Transverse colon (tissue), 4 donors: ENCODE results near the gene KIF7. TPM values are rescaled to one million over a fixed set of nuclear protein-coding genes. Genes with fewer than 3 reads are reported as not detected.

Experiments
- DNase-seq: peaks from one replicate; pipeline ENCODE4 v3.0.0-alpha.2; 2019
- H3K27ac ChIP-seq, 4 donors: fragments of 200-600 bp; sonication (generic); 2 replicates each; pipeline ENCODE4 v1.5.1; 2016 to 2018; ENCODE audit warnings: inconsistent platforms in 4 of 4
- H3K27me3 ChIP-seq: fragments of 200-600 bp; sonication (generic); 2 replicates; pipeline ENCODE4 v1.5.1; 2017; ENCODE audit warnings: inconsistent platforms
- H3K36me3 ChIP-seq, 4 donors: fragments of 200-600 bp; sonication (generic); 2 replicates each; pipeline ENCODE4 v1.5.1; 2017 to 2019; ENCODE audit warnings: inconsistent platforms in 4 of 4
- H3K4me1 ChIP-seq, 4 donors: fragments of 200-600 bp; sonication (generic); 2 replicates each; pipeline ENCODE4 v1.5.1; 2017 to 2020; ENCODE audit warnings: inconsistent platforms in 4 of 4
- H3K4me3 ChIP-seq, 4 donors: fragments of 200-600 bp; sonication (generic); 1 replicate in 1 of 4; 2 replicates in 3 of 4; pipeline versions ENCODE4 v1.5.1 to v1.6.1; 2017 to 2019; ENCODE audit warnings: inconsistent platforms in 4 of 4
- H3K9me3 ChIP-seq, 2 donors: fragments of 200-600 bp; sonication (generic); 2 replicates each; pipeline ENCODE4 v1.5.1; 2017 to 2019; ENCODE audit warnings: inconsistent platforms in 2 of 2
- EP300 ChIP-seq: sonication (generic); formaldehyde crosslinking; IDR thresholded peaks from one replicate; pipeline ENCODE4 v1.6.1; 2017; ENCODE audit warnings: antibody characterized with exemption, low read depth
- POLR2A ChIP-seq: fragments of 450-650 bp; IDR thresholded peaks from one replicate; pipeline ENCODE4 v1.6.1; 2016; ENCODE audit warnings: antibody characterized with exemption, mild to moderate bottlenecking, moderate library complexity
- POLR2AphosphoS5 ChIP-seq, 3 donors: sonication (generic); formaldehyde crosslinking; IDR thresholded peaks; one replicate each; pipeline ENCODE4 v1.6.1; 2016; ENCODE audit warnings: antibody characterized with exemption in 3 of 3
- WGBS, 2 donors: methylation state at CpG; one replicate each; pipeline ENCODE4 v1.1.5; 2018; ENCODE audit warnings: low coverage in 1 of 2; 5-methylcytosine and 5-hydroxymethylcytosine counted together
- in situ Hi-C, 4 donors: fragments of 200-750 bp; cut with MboI; loops; one replicate each; pipeline versions ENCODE4 v1.15.0 to v1.15.1; 2017; ENCODE audit warnings: low sequenced_read_pairs in 3 of 4, low pct_ligation_motif_present in 1 of 4, low pct_unique_long_range_greater_than_20kb in 1 of 4
- intact Hi-C: fragments of 100-400 bp; cut with DNase I; formaldehyde crosslinking; loops from one replicate; pipeline ENCODE4 v1.15.1; 2023; ENCODE audit warnings: low total_unique reads
- total RNA-seq, 4 donors: library from RNA; depleted of rRNA; stranded (reverse); fragments of >200 nt; gene quantifications; one replicate each; pipeline ENCODE4 v1.1.0, GENCODE V29; 2016
- TF ChIP-seq, protein P1 (sequence below), 5 experiments: fragments of 200-600 bp in 3 of 5; fragments of 450-650 bp in 2 of 5; sonication (generic) in 3 of 5; IDR thresholded peaks; 1 replicate in 2 of 5; 2 replicates in 3 of 5; pipeline ENCODE4 v1.5.1; 2016 to 2017; ENCODE audit warnings: antibody characterized with exemption in 5 of 5, inconsistent platforms in 3 of 5, mild to moderate bottlenecking in 2 of 5, moderate library complexity in 1 of 5

KIF7 gene, protein sequence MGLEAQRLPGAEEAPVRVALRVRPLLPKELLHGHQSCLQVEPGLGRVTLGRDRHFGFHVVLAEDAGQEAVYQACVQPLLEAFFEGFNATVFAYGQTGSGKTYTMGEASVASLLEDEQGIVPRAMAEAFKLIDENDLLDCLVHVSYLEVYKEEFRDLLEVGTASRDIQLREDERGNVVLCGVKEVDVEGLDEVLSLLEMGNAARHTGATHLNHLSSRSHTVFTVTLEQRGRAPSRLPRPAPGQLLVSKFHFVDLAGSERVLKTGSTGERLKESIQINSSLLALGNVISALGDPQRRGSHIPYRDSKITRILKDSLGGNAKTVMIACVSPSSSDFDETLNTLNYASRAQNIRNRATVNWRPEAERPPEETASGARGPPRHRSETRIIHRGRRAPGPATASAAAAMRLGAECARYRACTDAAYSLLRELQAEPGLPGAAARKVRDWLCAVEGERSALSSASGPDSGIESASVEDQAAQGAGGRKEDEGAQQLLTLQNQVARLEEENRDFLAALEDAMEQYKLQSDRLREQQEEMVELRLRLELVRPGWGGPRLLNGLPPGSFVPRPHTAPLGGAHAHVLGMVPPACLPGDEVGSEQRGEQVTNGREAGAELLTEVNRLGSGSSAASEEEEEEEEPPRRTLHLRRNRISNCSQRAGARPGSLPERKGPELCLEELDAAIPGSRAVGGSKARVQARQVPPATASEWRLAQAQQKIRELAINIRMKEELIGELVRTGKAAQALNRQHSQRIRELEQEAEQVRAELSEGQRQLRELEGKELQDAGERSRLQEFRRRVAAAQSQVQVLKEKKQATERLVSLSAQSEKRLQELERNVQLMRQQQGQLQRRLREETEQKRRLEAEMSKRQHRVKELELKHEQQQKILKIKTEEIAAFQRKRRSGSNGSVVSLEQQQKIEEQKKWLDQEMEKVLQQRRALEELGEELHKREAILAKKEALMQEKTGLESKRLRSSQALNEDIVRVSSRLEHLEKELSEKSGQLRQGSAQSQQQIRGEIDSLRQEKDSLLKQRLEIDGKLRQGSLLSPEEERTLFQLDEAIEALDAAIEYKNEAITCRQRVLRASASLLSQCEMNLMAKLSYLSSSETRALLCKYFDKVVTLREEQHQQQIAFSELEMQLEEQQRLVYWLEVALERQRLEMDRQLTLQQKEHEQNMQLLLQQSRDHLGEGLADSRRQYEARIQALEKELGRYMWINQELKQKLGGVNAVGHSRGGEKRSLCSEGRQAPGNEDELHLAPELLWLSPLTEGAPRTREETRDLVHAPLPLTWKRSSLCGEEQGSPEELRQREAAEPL (N-terminal part only)
- total RNA-seq = 10 to 100 TPM in 1 of 4 donors, 1 to 10 TPM in 3; 2.3 to 11.5 (median 5.4) TPM

DNA sequence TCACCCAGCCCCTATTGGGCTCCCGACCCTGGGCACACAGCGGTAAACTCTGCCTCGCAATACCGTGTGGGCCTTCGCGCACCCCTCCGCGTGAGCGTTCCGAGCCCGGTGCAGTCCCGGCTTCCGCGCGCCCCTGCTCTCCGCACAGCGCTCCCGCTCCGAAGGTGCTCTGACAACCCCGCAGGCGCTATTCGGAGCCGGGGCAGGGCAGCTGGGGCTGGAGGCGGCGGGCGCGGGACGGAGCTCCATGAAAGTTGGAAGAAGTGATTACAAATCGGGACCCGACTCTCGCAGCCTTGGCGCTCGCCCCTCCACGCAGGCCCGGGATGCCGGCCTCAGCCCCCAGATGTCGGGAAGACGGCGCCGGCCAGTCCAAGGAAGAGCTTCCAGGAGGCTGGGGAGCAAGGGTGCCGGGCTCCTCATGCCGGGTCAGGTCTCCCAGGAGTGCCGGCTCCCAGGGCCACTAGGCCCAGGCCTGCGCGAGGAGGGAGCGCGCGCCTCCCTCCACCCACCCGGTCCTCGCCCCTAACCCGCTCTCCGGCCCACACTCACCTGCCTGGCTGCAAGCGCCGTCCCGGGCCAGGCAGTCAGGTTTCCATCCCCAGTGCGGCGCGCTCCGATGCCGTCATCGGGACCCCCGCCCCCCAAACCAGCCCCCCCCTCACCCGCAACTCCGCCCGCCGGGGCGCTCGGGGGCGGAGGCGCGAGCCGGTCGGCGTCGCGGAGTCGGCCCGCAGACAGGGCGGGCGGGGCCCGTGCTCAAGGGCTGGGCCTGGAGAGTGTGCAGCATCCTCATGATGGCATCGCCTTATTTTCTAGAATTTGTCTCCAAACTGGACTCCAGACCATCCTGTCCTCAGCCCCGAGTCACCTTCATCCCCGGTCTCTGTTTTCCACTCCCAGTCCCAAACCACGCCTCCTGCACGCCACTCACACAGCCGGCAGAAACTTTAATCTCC, at the start of gene KIF7:
Gene KIF7, minus strand, starts transcription at position 621 of the 959 bp plus-strand sequence. CDS start 2,537 bp downstream, outside the sequence.
- WGBS, 2 donors = 3 to 27% methylated on average over 5 to 82 of the region's 87 CpGs
- H3K9me3 ChIP-seq = no peaks in the 10 kb centered on the region
- intact Hi-C loops (no loop called here), in situ Hi-C loops (no loop called here)
- peak within 1 kb of the TSS; percentile 39 to 55 (median 50) for H3K27ac ChIP-seq
- no peak for DNase-seq
- TF ChIP-seq EP300 = no peak
- TF ChIP-seq, protein P1, sequence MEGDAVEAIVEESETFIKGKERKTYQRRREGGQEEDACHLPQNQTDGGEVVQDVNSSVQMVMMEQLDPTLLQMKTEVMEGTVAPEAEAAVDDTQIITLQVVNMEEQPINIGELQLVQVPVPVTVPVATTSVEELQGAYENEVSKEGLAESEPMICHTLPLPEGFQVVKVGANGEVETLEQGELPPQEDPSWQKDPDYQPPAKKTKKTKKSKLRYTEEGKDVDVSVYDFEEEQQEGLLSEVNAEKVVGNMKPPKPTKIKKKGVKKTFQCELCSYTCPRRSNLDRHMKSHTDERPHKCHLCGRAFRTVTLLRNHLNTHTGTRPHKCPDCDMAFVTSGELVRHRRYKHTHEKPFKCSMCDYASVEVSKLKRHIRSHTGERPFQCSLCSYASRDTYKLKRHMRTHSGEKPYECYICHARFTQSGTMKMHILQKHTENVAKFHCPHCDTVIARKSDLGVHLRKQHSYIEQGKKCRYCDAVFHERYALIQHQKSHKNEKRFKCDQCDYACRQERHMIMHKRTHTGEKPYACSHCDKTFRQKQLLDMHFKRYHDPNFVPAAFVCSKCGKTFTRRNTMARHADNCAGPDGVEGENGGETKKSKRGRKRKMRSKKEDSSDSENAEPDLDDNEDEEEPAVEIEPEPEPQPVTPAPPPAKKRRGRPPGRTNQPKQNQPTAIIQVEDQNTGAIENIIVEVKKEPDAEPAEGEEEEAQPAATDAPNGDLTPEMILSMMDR (IDR thresholded peaks at IDR 0.05) = no peak
- H3K4me1 ChIP-seq = peaks cover 0 to 16% (median 9%) of the 10 kb centered on the region in 4 donors
- no peaks in the 10 kb centered on the region for H3K36me3 ChIP-seq
- peak within 1 kb of the TSS; percentile 39 to 63 (median 56) for H3K4me3 ChIP-seq
- H3K27me3 ChIP-seq = peaks cover 20% of the 10 kb centered on the region

DNA sequence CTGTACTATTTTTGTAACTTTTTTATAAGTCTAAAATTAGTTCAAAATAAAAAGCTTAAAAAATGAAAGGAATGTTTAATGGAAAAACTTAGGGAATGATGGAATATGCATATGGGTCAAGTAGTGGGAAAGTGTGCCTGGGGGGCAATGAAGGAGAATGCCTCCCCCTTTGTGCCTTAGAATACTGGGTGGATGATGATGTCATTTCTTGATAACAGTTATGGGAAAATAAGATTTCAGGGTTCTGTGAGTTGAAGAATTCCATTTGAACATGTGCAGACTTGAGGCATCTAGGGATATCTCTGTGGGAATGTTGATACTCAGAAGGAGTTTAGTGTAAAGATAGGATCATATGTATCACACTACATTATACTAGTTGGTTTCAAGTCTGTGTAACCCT, 49.1 kb upstream of the KIF7 start:
- DNase-seq = no peak
- Histone ChIP-seq H3K27ac (no peak overlapping the region), H3K27me3 (no peaks in the 10 kb centered on the region), H3K4me1 (no peaks in the 10 kb centered on the region), H3K4me3 (no peak overlapping the region), H3K36me3 (no peaks in the 10 kb centered on the region), H3K9me3 (no peaks in the 10 kb centered on the region)
- TF ChIP-seq EP300 = no peak
- no peak for TF ChIP-seq POLR2A
- no peak for TF ChIP-seq POLR2AphosphoS5 (IDR thresholded peaks at IDR 0.05)
- intact Hi-C loops = no loop called here
- in situ Hi-C loops = no loop called here

DNA sequence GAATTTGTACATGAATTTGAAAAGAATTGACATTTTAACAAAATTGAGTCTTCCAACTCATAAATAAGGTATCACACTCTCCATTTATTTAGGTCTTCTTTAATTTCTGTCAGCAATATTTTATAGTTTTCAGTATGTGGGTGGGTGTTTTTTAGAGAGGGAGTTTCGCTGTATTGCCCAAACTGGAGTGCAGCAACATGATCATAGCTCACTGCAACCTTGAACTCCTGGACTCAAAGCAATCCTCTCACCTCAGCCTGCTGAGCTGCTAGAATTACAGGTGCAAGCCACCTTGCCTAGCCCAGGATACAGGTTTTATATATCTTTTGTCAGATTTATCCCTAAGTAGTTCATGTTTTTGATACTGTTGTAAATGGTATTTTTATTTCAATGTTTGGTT, 39.9 kb upstream of the KIF7 start:
- TF ChIP-seq, protein P1 (IDR thresholded peaks at IDR 0.05) = no peak
- TF ChIP-seq POLR2AphosphoS5 (IDR thresholded peaks at IDR 0.05) = no peak
- TF ChIP-seq EP300 = no peak
- no peak for TF ChIP-seq POLR2A
- H3K27ac ChIP-seq = no peak overlapping the region
- WGBS, 2 donors = 94 to 100% methylated on average over 1 of the region's 1 CpG
- no peaks in the 10 kb centered on the region for H3K36me3 ChIP-seq
- no peaks in the 10 kb centered on the region for H3K9me3 ChIP-seq
- H3K4me3 ChIP-seq = no peak overlapping the region
- no peaks in the 10 kb centered on the region for H3K27me3 ChIP-seq
- H3K4me1 ChIP-seq = peaks cover 0 to 7% (median 3%) of the 10 kb centered on the region in 4 donors
- intact Hi-C loops (no loop called here), in situ Hi-C loops (no loop called here)
- DNase-seq = no peak

DNA sequence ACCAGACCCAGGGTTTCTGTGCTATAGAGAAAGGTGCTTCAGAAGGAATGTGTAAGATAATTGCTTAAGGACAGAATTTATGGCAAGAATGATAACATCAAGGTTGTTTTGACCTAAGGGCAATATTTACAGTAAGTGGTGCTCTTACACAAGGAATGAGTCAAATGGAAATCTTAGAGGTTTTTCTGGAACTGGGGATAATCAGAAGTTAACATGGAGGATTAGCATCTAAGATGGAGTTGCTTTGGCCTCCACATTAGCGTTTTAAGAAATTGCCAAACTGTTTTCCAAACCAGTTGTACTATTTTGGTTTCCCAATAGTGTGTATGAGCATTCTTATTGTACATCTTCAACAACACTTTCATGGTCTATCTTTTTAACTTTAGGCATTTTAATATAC, 38.4 kb upstream of the KIF7 start:
- no peak overlapping the region for H3K27ac ChIP-seq
- TF ChIP-seq POLR2A (no peak), EP300 (no peak), POLR2AphosphoS5 (IDR thresholded peaks at IDR 0.05) (no peak)
- TF ChIP-seq, protein P1 (IDR thresholded peaks at IDR 0.05) = no peak
- peaks cover under 1 to 17% (median 11%) of the 10 kb centered on the region in 4 donors for H3K4me1 ChIP-seq
- H3K27me3 ChIP-seq = no peaks in the 10 kb centered on the region
- no peaks in the 10 kb centered on the region for H3K9me3 ChIP-seq
- H3K4me3 ChIP-seq = no peak overlapping the region
- in situ Hi-C loops = no loop called here
- WGBS, 2 donors = 75 to 86% methylated on average over 1 of the region's 1 CpG
- DNase-seq = no peak
- intact Hi-C loops = no loop called here
- no peaks in the 10 kb centered on the region for H3K36me3 ChIP-seq
